Endometrial microvascular endothelial cells (primary cell): ENCODE data around the gene DAB1. TPM values are rescaled to one million over a fixed set of nuclear protein-coding genes. Genes with fewer than 3 reads are reported as not detected.

Experiments
- in situ Hi-C: cut with HindIII; loops from 2 replicates; pipeline ENCODE4 v1.10.0; 2017; ENCODE audit warnings: low sequenced_read_pairs, low pct_unique_long_range_greater_than_20kb; ENCODE audit errors: inconsistent ontology term
- total RNA-seq: library from RNA; depleted of rRNA; stranded (reverse); fragments of >200 nt; gene quantifications from one replicate; pipeline ENCODE4 v1.2.3, GENCODE V29; 2015; ENCODE audit errors: inconsistent ontology term

Gene DAB1
- total RNA-seq, 1 donor from 2014 or later = not detected

DNA sequence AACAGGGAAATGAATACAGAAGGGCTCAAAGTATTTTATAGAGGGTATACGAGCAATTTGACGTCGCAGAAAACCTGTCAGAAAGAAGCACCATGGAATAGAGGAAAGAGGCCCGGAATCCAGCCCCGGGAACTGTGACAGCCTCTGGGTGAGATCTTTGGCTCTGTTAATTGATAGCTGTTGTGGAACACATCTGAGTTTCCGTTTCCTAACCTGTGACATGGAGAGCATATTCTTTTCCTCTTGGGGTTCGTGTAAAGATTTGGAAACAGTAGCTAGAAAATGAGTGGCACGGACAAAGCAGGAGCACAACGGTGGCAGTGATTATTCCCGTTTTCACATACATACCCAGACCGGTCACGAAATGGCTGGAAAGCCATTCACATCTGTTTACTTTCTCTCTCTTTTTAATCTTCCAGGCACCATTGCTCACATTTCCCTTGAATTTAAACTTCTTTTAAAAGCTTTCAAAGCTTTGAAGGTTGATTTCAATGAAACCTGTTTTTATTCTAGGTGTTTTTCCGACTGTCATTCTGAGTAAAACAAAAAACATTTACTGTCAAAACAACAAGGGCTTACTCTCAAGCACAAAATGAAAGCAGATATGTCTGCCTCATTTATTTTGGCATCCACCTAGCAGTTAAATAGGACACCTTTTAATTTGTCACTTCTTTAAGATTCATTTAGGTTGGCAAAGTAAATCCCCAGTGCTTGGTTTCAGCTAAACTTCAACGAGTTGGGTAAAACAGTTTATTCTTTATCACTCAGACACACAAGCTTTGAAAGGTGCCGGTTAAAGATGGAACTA, 431.3 kb downstream of the DAB1 start:
- in situ Hi-C loops = no loop called here

DNA sequence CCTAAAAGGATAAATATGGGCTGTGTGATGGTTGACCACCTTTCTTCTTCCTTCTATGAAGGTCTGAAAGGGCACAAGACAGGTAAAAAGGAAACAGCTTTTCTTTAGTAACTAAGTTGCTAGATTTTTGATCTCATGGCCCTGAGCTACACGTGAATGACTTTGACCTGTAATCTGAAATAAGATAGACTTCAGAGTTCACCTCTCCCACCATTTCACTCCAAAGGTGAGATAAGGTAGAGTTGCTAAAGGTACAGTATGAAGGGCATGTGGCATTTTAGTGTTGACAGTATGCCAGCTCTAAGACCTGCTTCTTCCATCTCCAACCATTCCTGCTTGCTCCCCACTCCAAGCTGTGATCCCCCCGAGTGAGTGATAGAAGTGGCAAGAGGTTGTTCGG, 432.3 kb downstream of the DAB1 start:
- in situ Hi-C loops = no loop called here

DNA sequence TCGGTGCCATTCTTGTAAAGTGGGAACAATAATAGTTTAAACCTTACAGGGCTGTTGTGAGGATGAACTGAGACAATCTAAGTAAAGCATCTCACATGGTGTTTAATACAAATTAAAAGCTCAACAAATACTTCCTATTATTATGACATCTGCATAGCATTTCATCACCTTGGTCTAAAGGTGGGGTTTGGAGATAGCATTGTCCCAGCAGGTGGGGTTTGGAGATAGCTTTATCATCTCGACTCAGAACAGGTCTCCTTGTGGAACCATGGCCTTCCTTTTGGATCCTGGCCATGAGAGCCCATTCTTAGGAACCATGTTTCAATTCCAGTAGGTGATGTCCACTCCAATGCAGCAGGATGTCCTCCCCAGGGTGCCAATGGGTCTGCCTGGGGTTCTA, 437.5 kb downstream of the DAB1 start:
- in situ Hi-C loops = no loop called here

DNA sequence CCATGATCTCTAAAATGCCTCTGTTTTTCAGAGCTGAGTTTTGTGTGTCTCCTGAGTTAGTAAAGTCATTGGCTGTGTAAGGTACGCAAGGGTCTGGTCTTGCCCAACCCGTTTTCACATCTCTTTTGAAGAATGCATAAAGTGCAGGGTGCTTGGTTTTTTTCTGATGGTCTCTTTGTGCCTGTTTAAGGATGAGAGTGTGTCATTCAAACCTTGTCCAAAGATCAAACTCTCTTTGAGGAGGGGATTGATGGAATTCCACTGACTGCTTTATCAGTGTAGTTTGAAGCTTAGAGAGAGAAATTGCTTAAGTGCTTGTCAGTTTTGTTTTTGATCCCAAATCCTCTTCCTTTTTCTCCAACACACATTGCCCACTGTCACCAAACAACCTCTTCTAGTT, 438.0 kb downstream of the DAB1 start:
- in situ Hi-C loops = no loop called here

DNA sequence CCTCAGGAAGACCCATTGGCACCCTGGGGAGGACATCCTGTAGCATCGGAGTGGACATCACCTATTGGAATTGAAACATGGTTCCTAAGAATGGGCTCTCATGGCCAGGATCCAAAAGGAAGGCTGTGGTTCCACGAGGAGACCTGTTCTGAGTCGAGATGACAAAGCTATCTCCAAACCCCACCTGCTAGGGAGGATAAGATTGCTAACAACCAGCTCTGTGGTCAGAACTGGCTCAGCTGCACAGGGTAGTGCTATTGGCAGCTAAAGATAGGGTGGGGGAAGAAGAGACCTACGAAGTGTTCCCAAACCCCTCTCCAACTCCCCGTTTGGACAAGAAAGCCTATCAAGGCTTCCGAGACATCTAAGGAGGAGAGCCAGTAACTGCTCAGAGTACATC, 440.4 kb downstream of the DAB1 start:
- in situ Hi-C loops = no loop called here

DNA sequence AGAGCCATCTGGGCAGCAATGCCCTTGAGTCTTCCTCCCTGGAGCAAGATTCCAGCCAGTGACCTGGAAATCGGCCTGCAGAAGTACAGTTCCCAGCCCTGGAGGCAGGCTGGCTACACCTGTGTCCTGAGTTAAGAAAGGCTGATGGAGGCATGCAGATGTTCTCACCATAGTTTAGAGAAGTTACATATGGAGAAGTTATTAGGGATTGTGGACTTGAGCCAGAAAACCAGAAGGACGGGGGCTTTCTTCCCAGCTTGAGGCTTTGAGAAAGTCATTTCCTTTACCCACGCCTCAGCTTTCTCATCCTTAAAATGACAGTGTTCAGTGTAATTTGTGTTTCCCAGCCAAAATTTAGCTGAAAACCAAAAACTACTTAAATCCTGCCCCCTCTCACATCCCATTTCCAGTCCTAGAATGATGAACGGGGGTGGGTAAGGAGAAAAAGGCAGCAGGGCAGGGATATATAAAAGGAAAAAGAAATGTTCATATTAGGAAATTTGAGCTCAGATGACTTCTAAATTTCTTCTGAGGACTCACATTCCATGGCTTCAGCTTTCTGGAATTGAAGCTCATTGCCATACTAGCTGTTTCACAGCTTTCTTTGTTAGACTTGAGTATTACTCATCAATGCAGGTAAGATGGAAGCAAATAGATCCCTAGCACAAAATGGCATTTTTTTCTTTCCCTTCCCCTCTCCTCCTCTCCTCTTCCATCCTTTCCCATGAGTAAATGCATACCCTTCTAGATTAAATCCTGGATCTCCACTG, 443.7 kb downstream of the DAB1 start:
- in situ Hi-C loops = no loop called here

DNA sequence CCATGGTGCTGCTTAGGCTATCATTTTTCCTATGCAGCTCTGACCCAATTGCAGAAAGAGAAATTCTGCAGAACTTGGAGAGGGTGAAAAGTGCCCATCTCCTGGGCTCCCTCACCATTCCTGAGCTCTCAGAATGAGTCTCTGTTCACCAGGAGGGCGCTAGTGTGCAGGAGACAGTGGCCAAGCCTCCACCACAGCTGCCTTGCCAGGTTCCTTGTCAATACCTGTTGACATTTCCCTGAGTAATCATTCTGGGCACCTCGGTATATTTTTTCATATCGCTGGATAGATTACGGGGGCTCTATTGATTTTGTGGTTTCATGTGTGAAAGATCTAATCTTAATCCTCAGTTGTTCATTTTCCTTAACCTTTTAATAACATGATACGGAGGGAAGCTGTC, 445.0 kb downstream of the DAB1 start:
- in situ Hi-C loops = no loop called here

DNA sequence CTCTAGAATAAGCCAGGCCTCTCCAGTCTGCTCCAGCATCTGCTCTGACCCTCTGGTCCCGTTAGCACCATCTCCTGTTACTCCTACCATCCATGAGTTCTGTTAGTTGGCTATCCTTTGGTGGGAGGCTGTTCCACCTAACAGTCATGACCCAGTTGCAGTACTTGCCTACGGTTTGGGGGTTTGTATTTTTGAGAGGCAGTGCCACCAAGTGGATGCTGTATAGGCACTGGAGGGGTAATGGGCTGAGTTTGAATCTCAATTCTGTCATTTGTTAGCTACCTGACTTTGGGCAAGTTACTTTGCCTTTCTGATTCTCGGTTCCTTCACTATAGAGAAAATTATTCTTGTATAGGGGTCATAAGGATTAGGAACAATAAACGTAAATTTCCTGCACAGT, 445.9 kb downstream of the DAB1 start:
- in situ Hi-C loops = no loop called here

DNA sequence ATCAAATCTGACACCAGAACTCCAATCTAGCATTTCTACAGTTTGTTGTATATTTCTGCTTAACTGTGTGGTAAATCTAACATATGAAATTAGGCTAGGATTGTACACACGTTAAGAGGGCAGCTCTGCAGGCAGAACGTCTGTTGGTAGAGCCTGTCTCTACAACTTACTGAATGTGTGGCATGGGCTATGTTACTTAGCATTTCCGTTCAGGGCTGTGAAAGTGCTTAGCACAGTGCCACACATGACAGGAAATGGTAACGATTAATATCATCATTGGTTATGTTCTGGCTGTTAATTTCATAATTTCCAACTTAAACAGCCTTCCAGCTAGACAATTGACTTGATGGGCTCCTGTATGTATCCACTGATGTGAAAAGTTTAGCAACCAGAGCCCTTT, 448.4 kb downstream of the DAB1 start:
- in situ Hi-C loops = no loop called here

DNA sequence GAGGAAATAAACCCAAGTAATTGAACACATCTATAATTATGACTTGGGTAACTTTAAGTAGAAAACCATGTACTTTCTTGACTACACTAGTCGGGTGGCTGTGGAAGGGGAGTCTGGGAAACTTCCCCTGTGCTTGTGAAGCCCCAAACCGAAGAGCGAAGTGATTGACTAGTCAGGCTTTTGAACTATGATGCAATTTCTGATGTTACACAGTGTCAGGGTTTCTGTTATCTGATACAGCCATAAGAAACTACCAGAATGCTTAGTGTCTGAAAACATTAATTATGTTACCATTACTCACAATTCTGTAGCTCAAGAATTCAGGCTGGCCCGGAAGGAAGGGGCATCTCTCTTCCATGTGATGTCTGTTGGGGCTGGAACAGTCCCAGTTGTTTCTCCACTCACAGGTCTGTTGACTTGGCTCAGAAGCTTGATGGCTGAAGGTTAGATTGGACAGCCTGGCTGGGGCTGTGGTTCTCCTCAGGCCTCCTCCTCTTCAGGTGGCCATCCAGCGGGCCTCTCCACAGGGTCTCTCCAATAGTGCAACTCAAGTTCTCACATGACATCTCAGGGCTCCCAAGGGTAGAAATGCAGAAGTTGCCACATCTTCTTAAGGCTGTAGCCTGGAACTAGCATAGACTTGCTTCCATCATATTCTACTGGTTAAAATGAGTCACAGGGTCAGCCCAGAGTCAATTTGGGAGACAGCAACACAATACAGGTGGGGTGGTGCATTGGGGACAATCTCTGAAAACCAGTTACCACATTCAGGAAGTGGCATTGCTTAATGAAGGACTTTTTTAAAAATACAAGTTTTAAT, 449.7 kb downstream of the DAB1 start:
- in situ Hi-C loops = no loop called here

DNA sequence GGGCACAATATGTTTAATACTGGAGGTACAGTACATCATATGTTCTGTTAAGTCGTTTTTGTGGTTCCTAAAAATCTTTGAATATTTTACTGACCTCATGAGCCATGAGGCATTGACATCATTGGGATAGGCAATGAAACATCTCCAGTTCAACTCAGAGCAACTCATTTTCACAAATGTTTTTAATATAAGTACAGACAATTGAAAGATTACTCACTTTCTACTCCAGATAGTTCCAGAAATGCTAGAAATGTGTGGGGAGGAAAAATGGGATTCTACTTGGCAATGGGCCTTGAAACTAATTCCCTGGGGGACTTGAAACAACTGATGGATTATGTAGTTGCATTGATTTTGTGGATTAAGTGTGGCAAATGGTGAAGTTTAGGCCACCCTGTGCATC, 450.9 kb downstream of the DAB1 start:
- in situ Hi-C loops = no loop called here

DNA sequence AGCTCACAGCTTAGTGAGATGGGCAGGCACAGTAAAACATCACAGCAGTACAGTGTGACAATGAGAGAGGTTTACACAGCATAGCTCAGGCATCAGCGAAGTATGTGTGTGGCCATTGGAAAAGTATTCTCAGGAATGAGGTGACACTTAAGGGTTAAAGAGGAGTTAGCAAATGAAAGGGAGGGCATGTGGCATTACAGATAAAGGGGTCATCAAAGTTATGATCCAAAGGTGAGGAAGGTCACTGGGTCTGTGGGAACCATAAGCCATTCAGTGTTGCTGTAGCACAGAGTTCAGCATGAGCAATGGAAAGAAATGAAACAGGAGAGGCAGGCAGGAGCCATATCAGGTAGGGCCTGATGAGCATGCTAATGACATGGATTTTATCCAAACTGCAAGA, 453.6 kb downstream of the DAB1 start:
- in situ Hi-C loops = no loop called here

DNA sequence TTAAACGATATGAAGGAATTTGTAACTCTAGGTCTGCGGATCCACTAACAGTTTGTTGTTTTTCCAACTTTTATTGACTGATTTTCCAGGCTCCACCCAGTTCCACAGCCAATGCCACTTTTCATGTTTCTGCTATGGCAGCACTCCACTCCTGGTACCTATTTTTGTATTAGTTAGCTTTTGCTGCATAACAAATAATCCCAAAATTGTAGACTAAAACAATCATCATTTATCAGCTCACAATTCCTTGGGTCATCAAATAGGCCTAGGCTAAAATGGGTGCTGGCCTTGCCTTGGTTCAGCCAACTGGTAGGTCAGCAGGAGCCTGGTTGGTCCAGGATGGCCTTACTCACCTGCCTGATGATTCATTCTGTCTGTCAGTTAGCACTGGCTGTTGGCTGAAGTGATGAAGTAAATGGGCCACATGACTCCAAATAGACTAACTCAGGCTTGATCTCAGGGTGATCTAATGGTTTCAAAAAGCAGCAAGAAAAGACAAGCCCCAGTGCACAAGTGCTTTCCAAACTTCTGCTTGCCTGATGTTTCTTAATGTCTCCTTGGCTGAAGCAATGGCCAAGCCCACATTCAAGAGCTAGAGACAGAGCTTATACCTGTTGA, 454.9 kb downstream of the DAB1 start:
- in situ Hi-C loops = no loop called here

DNA sequence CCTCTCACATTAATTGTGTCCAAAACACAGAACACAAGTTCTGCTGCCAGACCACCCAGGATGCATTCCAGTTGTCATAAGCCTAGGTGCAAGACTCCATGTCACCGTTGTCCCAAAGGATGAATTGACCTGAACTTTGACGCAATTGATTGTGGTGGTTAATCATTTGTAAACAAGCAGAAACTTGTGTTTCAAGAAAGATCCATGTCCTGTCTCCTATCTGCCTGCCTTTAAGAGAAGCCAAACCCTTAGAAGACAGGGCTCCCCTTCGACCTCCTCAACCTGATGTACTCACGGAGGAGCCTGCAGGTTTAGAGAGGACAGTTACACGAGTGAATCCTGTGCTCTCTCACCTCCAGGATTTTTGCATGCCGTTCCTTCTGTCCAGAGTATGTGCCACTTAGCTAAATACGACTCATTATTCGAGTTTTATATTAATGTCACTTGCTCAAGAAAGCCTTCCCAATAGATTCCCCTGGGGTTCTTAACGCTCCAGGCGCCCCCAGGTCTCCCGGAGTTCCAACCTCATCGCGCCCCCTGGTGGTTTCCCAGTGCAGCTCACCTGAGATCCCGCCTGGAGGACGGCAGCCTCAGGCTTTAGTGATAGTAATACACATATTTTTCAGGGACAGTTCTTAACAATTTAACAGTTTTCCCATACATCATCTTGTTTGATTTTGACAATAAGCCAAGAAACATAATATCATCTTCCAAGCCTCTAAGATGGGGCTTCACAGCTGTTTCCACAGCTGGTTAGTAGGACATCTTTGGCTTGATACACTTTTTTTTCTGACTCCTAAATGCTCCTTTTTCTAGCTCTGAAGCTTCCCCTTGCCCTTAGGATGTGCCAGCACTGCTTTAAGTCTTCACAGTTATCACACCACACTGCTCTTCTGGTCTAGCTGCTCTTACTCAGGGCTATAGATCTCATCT, 455.7 kb downstream of the DAB1 start:
- in situ Hi-C loops = no loop called here

DNA sequence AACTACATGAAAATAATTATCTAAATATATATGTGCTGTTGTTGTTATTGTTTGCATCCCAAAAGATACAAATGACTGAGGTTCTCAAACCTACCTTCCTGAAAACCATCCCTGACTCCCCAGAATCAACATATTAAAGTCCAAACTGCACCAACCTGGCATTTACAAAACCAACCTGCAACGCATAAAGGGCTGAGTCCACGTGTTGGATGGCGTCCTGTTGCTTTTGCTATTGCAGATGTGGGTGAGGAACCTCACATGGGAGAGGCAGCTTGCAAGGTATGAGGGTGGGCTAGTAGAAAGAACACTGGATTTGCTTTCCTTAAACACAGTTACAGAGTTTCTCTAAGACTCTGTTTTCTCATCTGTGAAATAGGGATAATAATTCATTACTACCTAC, 456.5 kb downstream of the DAB1 start:
- in situ Hi-C loops = no loop called here

DNA sequence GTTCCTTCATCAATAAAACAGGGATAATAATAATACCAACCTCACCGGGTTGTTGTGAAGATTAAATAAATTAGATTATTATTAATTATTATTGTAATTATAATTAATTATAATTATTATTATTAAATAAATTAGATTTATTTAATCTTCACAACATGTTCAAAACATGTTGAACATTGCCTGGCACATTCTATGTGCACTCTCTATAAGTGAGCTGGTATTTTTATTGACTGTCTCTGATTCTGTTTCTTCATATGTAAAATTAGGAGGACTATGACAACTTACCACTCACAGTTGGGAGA, 457.2 kb downstream of the DAB1 start:
- in situ Hi-C loops = no loop called here

DNA sequence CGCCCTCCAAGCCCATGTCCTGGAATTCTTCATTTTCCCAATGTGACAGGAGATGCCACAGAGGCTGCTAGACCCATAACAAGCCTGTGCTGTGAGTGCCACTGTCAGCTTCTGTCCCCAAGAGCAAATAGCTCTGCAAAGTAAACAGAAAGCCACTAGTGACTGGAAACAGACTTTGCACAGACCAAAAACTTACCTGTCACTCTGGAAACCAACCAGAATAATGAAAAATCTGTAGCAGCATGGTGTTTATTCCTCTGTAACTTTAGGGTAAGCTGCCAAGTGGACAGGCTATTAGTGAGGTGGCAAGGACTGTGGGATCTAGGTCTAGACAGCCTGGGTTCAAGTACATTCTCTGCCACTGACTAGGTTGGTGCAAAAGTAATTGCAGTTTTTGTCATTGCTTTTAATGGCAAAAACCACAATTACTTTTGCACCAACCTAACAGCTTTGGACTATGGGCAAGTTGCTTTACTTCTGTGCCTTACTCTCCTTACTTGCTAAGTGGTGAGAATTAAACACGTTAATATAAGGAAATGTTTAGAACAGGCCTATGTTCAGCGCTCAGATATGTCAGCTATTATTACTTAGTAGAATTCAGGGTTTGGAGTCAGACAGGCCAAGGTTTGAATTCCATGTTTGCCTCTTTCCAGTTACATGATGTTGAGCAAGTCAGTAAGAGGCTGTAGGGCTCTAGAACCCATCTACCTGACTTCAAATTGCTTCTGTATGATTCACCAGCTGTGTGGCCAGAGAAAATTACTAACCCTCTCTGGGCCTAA, 457.8 kb downstream of the DAB1 start, which contains the start of gene C8B:
C8B (minus strand) TSS at position 100 of the 782 bp plus-strand sequence; CDS start at position 33, 67 bp downstream.
- in situ Hi-C loops = no loop called here

DNA sequence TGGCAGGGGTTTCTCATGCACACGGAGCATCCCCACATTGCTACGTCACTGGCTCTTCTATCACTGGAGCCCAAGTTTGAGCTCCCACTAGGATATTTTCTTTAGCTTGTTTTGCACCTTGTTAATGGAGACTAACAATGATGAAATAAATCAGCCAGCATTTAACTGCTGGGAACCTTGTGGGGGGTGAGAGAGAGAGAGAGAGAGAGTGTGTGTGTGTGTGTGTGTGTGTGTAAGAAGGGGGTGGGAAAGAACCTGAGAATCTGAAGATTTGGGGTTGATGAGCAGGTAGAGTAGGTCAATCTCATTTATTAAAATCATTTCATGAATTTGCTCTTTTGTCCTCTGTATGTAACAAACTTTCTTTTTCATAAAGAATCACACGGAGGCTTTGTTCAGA, 458.7 kb downstream of the DAB1 start:
- in situ Hi-C loops = no loop called here
